ENCODE measurements around the gene TUBGCP6. TPM values are rescaled to one million over a fixed set of nuclear protein-coding genes. Genes with fewer than 3 reads are reported as not detected.
A peak's percentile ranks its signal among the peaks of the same experiment; 100 is the strongest.

Gene TUBGCP6
- total RNA-seq, 1 donor from 2014 or later = 32.2 TPM

GRCh38 chr22:50167689-50168489 lies 76.9 kb downstream of the TUBGCP6 start:
- Mint-ChIP-seq H3K9me3 (ENCODE audit: low read depth) (no peaks in the 10 kb centered on the region), H3K4me3 (ENCODE audit: unreplicated experiment) (peak overlapping the region; percentile 20), H3K27me3 (ENCODE audit: low read depth) (peaks cover 6% of the 10 kb centered on the region), H3K27ac (ENCODE audit: unreplicated experiment) (no peak overlapping the region), H3K36me3 (ENCODE audit: low read depth) (no peaks in the 10 kb centered on the region), H3K4me1 (ENCODE audit: low read depth) (peaks cover 7% of the 10 kb centered on the region)
- DNase-seq (ENCODE audit: low spot score) = no peak
- TF ChIP-seq, protein P1, sequence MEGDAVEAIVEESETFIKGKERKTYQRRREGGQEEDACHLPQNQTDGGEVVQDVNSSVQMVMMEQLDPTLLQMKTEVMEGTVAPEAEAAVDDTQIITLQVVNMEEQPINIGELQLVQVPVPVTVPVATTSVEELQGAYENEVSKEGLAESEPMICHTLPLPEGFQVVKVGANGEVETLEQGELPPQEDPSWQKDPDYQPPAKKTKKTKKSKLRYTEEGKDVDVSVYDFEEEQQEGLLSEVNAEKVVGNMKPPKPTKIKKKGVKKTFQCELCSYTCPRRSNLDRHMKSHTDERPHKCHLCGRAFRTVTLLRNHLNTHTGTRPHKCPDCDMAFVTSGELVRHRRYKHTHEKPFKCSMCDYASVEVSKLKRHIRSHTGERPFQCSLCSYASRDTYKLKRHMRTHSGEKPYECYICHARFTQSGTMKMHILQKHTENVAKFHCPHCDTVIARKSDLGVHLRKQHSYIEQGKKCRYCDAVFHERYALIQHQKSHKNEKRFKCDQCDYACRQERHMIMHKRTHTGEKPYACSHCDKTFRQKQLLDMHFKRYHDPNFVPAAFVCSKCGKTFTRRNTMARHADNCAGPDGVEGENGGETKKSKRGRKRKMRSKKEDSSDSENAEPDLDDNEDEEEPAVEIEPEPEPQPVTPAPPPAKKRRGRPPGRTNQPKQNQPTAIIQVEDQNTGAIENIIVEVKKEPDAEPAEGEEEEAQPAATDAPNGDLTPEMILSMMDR (IDR thresholded peaks at IDR 0.05) = no peak

Other genes with a start within 250 kb of the TUBGCP6 start
- 0.17 to 0.23 TPM in 2 of 3 replicates, not detected in the other for gene IL17REL, start 232.3 kb downstream of the TUBGCP6 start, total RNA-seq
- not detected in 3 replicates for gene TTLL8, start 186.7 kb downstream of the TUBGCP6 start, total RNA-seq
- 0.38 to 0.77 TPM (median 0.50 TPM) in 3 replicates for gene MLC1, start 159.6 kb downstream of the TUBGCP6 start, total RNA-seq
- gene MOV10L1, start 155.0 kb downstream of the TUBGCP6 start, total RNA-seq = 0.51 to 1.1 TPM (median 1.1 TPM) in 3 replicates
- 3.0 to 6.1 TPM (median 3.3 TPM) in 3 replicates for gene PANX2, start 74.3 kb downstream of the TUBGCP6 start, total RNA-seq
- 18.5 to 20.5 TPM (median 20.2 TPM) in 3 replicates for gene TRABD, start 59.1 kb downstream of the TUBGCP6 start, total RNA-seq
- 14.8 to 22.8 TPM (median 17.1 TPM) in 3 replicates for gene SELENOO, start 44.0 kb downstream of the TUBGCP6 start, total RNA-seq
- gene HDAC10, start 6.2 kb upstream of the TUBGCP6 start, total RNA-seq = 29.1 to 36.8 TPM (median 35.3 TPM) in 3 replicates
- 34.6 to 46.6 TPM (median 44.7 TPM) in 3 replicates for gene MAPK12, start 16.7 kb upstream of the TUBGCP6 start, total RNA-seq
- 9.3 to 19.9 TPM (median 17.7 TPM) in 3 replicates for gene MAPK11, start 25.4 kb upstream of the TUBGCP6 start, total RNA-seq
- 300 to 356 TPM (median 346 TPM) in 3 replicates for gene PLXNB2, start 62.6 kb upstream of the TUBGCP6 start, total RNA-seq
- 7.7 to 8.8 TPM (median 8.1 TPM) in 3 replicates for gene DENND6B, start 82.0 kb upstream of the TUBGCP6 start, total RNA-seq
- 46.2 to 53.1 TPM (median 47.1 TPM) in 3 replicates for gene PPP6R2, start 98.3 kb upstream of the TUBGCP6 start, total RNA-seq
- gene SBF1, start 230.0 kb upstream of the TUBGCP6 start, total RNA-seq = 103 to 110 TPM (median 104 TPM) in 3 replicates
- gene ADM2, start 236.5 kb upstream of the TUBGCP6 start, total RNA-seq = 1.5 to 46.5 TPM (median 46.5 TPM) in 3 replicates
- gene MIOX, start 241.8 kb upstream of the TUBGCP6 start, total RNA-seq = 0.99 to 1.6 TPM in 2 of 3 replicates, not detected in the other

Data from chondrocyte (in vitro differentiated cells).